Activated CD4-positive, CD25-positive, alpha-beta regulatory T cell (primary cell): ENCODE measurements around the gene ATP8A1.
"Not testable (repeated sequence)": the region's sequence is repeated elsewhere in the genome, so short reads cannot be mapped to it uniquely, and the experiment has no call there.

ENCODE experiments used
- DNase-seq, 4 experiments: peaks; one replicate each; lab custom pipeline; 2025; lab: John Stamatoyannopoulos, UW

The ATP8A1 gene

GRCh38 chr4:42656944-42657792, at the start of gene ATP8A1:
Gene ATP8A1 (minus strand): TSS chr4:42657105. CDS start chr4:42656873, 232 bp downstream.
- peak; percentile 81 to 94 (median 90) for DNase-seq

GRCh38 chr4:42706086-42706485, 49.2 kb upstream of the ATP8A1 start:
- no peak for DNase-seq

GRCh38 chr4:42703813-42704212, 46.9 kb upstream of the ATP8A1 start:
- DNase-seq, result no peak

- DNase-seq, result no peak
These were observed 46.0 kb upstream of the ATP8A1 start for GRCh38 chr4:42702895-42703294.

GRCh38 chr4:42701780-42702179, 44.9 kb upstream of the ATP8A1 start:
- peak in 2 of 4 experiments; percentile 3 to 14 for DNase-seq

- no peak for DNase-seq
These were observed 33.6 kb upstream of the ATP8A1 start for GRCh38 chr4:42690537-42690936.

GRCh38 chr4:42683393-42683792, 26.5 kb upstream of the ATP8A1 start:
- DNase-seq, result no peak

- no peak for DNase-seq
These were observed 21.6 kb upstream of the ATP8A1 start for GRCh38 chr4:42678512-42678911.

GRCh38 chr4:42676066-42676951, 19.4 kb upstream of the ATP8A1 start:
- DNase-seq, result no peak

GRCh38 chr4:42673082-42673425, 16.1 kb upstream of the ATP8A1 start:
- no peak for DNase-seq

- DNase-seq, result no peak
These were observed 15.6 kb upstream of the ATP8A1 start for GRCh38 chr4:42672359-42673081.

- no peak for DNase-seq
These were observed 14.7 kb upstream of the ATP8A1 start for GRCh38 chr4:42671431-42672194.

GRCh38 chr4:42658261-42658660, 1.4 kb upstream of the ATP8A1 start:
- DNase-seq, result no peak

- DNase-seq, result no peak
These were observed 294 bp downstream of the ATP8A1 start for GRCh38 chr4:42656679-42656943.

GRCh38 chr4:42655921-42656678, 805 bp downstream of the ATP8A1 start:
- peak; percentile 14 to 33 (median 22) for DNase-seq

- no peak for DNase-seq
These were observed 1.7 kb downstream of the ATP8A1 start for GRCh38 chr4:42655269-42655637.

GRCh38 chr4:42654631-42655268, 2.2 kb downstream of the ATP8A1 start:
- no peak for DNase-seq

GRCh38 chr4:42653626-42654560, 3.0 kb downstream of the ATP8A1 start:
- no peak for DNase-seq

- DNase-seq, result not testable (repeated sequence)
These were observed 4.2 kb downstream of the ATP8A1 start for GRCh38 chr4:42652529-42653231.
